ENCODE measurements around the gene NRTN. TPM values are rescaled to one million over a fixed set of nuclear protein-coding genes. Genes with fewer than 3 reads are reported as not detected.

The NRTN gene
- total and polyA plus RNA-seq, 2 of the 13 experiments (the other 11 are each of a cell fraction or from before 2014, with no cell fraction given), result 4.1 to 5.3 TPM

GRCh38 chr19:5826531-5827341 is 21.9 kb downstream of the NRTN start (continued):
- no peak for TF ChIP-seq ZNF142 (CRISPR knock-in tag; IDR thresholded peaks at IDR 0.05)
- TF ChIP-seq ZBTB8A (CRISPR knock-in tag; IDR thresholded peaks at IDR 0.05; ENCODE audit: borderline replicate concordance, low read depth), result no peak
- TF ChIP-seq ZBED4 (CRISPR knock-in tag; IDR thresholded peaks at IDR 0.05; ENCODE audit: borderline replicate concordance), result no peak
- no peak for TF ChIP-seq PHB2 (IDR thresholded peaks at IDR 0.05; ENCODE audit: partially characterized antibody)
- TF ChIP-seq KLF6 (CRISPR knock-in tag; IDR thresholded peaks at IDR 0.05), result 0 out of 2 replicates have a peak, but pooled peaks have one; percentile 74
- TF ChIP-seq LCORL (IDR thresholded peaks at IDR 0.05), result no peak
- peak; percentile 97 for TF ChIP-seq LCORL (CRISPR knock-in tag; IDR thresholded peaks at IDR 0.05)
- TF ChIP-seq GABPB1 (CRISPR knock-in tag; IDR thresholded peaks at IDR 0.05), result peak; percentile 17; the same call in 1 of the 2 replicates
- peak; percentile 75; the same call in 1 of the 2 replicates for TF ChIP-seq SMAD3 (CRISPR knock-in tag; IDR thresholded peaks at IDR 0.05)
- TF ChIP-seq RAD21 (CRISPR knock-in tag; IDR thresholded peaks at IDR 0.05), result peak; percentile 55
- TF ChIP-seq RNF219 (CRISPR knock-in tag; IDR thresholded peaks at IDR 0.05), result no peak
- TF ChIP-seq MXD3 (CRISPR knock-in tag; IDR thresholded peaks at IDR 0.05), result no peak; the same call in 1 of the 2 replicates
- TF ChIP-seq ZNF124 (CRISPR knock-in tag; IDR thresholded peaks at IDR 0.05), result no peak
- TF ChIP-seq KLF11 (CRISPR knock-in tag; IDR thresholded peaks at IDR 0.05), result peak; percentile 78; the same call in 1 of the 2 replicates
